Adrenal gland (tissue), 12 donors: ENCODE data around the gene CHTF18. TPM values are rescaled to one million over a fixed set of nuclear protein-coding genes. Genes with fewer than 3 reads are reported as not detected.
"Not testable (repeated sequence)": the region's sequence is repeated elsewhere in the genome, so short reads cannot be mapped to it uniquely, and the experiment has no call there.

Experiments
- DNase-seq, 7 donors: peaks; one replicate each; pipeline ENCODE4 v3.0.0-alpha.2; 2019 to 2020
- H3K27ac ChIP-seq, 5 donors: fragments of 200-600 bp; sonication (generic) in 4 of 5; 1 replicate in 3 of 5; 2 replicates in 2 of 5; pipeline versions ENCODE4 v1.5.1 to v1.8.0; 2016 to 2020; ENCODE audit warnings: mild to moderate bottlenecking in 1 of 5
- H3K27me3 ChIP-seq: fragments of 200-600 bp; 2 replicates; pipeline ENCODE4 v1.8.0; 2021
- H3K36me3 ChIP-seq, 2 donors: fragments of 200-600 bp; replicated peaks in 1 of 2; 1 replicate in 1 of 2; 2 replicates in 1 of 2; pipeline versions ENCODE4 v1.5.1 to v1.8.0; 2018 to 2022
- H3K4me1 ChIP-seq, 2 donors: fragments of 200-600 bp; replicated peaks in 1 of 2; 1 replicate in 1 of 2; 2 replicates in 1 of 2; pipeline versions ENCODE4 v1.5.1 to v1.8.0; 2018 to 2021
- H3K4me3 ChIP-seq, 4 donors: fragments of 200-600 bp; sonication (generic) in 3 of 4; one replicate each; pipeline ENCODE4 v1.5.1; 2016 to 2018
- H3K9me3 ChIP-seq, 3 donors: fragments of 200-600 bp; sonication (generic) in 1 of 3; replicated peaks in 1 of 3; 1 replicate in 2 of 3; 2 replicates in 1 of 3; pipeline versions ENCODE4 v1.5.1 to v1.8.0; 2016 to 2021
- POLR2A ChIP-seq, 2 donors: fragments of 450-650 bp; IDR thresholded peaks; one replicate each; pipeline ENCODE4 v1.6.1; 2017; ENCODE audit warnings: antibody characterized with exemption in 2 of 2, mild to moderate bottlenecking in 2 of 2, moderate library complexity in 1 of 2
- WGBS, 4 donors: extraction: QIAGEN DNeasy Blood & Tissue Kit in 2 of 4; methylation state at CpG; one replicate each; pipeline versions ENCODE4 v1.1.5 to v1.1.7; 2013 to 2017; 5-methylcytosine and 5-hydroxymethylcytosine counted together
- intact Hi-C, 2 donors: fragments of 100-400 bp; cut with DNase I; formaldehyde crosslinking; loops; one replicate each; pipeline versions ENCODE4 v1.14.1 to v1.15.0; 2022 to 2023
- polyA plus RNA-seq, 3 donors: library from polyadenylated mRNA; stranded (reverse); fragments of 200-250 nt in 2 of 3; fragments of 350-450 nt in 1 of 3; fragmentation: Illumina TruSeq in 1 of 3; extraction: RNeasy Lipid Tissue Mini Kit (QIAGEN cat#74804) in 1 of 3; gene quantifications; one replicate each; pipeline ENCODE4 v1.2.3, GENCODE V29; 2013 to 2014
- total RNA-seq, 9 donors: library from RNA; depleted of rRNA in 4 of 9; stranded (reverse); fragments of >200 nt in 4 of 9; fragments of 120-200 nt in 1 of 9; fragmentation: NEBNext Ultra II Directional in 1 of 9; extraction: Animal tissue kit (Norgen Biotek cat#: 25700) in 1 of 9; gene quantifications; one replicate each; pipeline versions ENCODE4 v1.1.0 to v1.2.4, GENCODE V29; 2013 to 2023
- TF ChIP-seq, protein P1 (sequence below), 6 experiments: fragments of 450-650 bp in 4 of 6; fragments of 200-600 bp in 2 of 6; sonication (generic) in 1 of 6; IDR thresholded peaks; 1 replicate in 5 of 6; 2 replicates in 1 of 6; pipeline versions ENCODE4 v1.5.1 to v1.8.0; 2016 to 2021; ENCODE audit warnings: antibody characterized with exemption in 6 of 6, mild to moderate bottlenecking in 2 of 6, moderate library complexity in 1 of 6
- donor health status: healthy with polysubstance abuse.
- donor health status: Bipolar disorder and iron deficiency.
- donor health status: DM: yes; HTN: yes; CAD: no.
- donor health status: DM: no; HTN: no; CAD: no.
- donor health status: DM: no; HTN: no; CAD: no.
- donor health status: DM: yes; HTN: yes; CAD: no.

The CHTF18 gene
- total and polyA plus RNA-seq, 12 donors: 0.29 to 69.8 (median 11.4) TPM

DNA sequence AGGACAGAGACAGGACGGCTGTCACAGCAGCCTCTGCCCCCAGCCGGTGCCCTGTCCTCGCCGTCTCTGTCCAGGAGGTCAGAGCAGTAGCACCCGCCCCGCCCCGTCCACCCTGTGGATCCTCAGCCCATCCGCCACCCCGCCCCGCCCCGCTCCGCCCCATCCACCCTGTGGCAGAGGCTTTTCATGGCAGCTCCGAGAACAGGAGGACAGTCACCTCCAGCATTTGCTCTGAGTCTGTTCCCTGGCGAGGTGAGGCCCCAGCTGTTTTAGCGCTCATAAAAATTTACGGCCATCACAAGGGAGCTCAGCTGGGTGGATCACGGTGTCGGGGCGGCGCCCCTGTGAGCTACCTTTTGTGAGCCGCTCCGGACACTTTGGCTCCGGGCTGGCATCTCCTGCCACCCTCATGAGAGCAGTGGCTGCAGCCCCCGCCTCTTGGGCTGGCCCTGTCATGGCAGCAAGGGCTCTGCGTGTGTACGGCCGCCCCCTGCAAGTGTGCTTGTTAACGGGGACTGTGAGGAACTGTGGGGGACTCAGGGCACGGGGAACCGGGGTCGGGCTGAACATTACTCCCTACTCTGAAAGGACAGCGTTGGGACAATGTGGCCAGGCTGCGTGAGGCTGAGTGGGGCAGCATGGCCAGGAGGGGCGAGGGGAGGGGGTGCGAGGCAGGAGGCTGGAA lies 44.4 kb downstream of the CHTF18 start:
- DNase-seq: no peak
- no peak overlapping the region for H3K4me3 ChIP-seq
- H3K27ac ChIP-seq: no peak overlapping the region
- H3K27me3 ChIP-seq: no peaks in the 10 kb centered on the region
- H3K4me1 ChIP-seq: no peaks in the 10 kb centered on the region
- H3K36me3 ChIP-seq: no peaks in the 10 kb centered on the region
- 67 to 84% (median 71%) methylated on average over 12 to 35 of the region's 35 CpGs for WGBS, 4 donors
- intact Hi-C loops: no loop called here
- no peaks in the 10 kb centered on the region for H3K9me3 ChIP-seq
- no peak for TF ChIP-seq POLR2A (IDR thresholded peaks at IDR 0.05)
- TF ChIP-seq, protein P1, sequence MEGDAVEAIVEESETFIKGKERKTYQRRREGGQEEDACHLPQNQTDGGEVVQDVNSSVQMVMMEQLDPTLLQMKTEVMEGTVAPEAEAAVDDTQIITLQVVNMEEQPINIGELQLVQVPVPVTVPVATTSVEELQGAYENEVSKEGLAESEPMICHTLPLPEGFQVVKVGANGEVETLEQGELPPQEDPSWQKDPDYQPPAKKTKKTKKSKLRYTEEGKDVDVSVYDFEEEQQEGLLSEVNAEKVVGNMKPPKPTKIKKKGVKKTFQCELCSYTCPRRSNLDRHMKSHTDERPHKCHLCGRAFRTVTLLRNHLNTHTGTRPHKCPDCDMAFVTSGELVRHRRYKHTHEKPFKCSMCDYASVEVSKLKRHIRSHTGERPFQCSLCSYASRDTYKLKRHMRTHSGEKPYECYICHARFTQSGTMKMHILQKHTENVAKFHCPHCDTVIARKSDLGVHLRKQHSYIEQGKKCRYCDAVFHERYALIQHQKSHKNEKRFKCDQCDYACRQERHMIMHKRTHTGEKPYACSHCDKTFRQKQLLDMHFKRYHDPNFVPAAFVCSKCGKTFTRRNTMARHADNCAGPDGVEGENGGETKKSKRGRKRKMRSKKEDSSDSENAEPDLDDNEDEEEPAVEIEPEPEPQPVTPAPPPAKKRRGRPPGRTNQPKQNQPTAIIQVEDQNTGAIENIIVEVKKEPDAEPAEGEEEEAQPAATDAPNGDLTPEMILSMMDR (IDR thresholded peaks at IDR 0.05): no peak

DNA sequence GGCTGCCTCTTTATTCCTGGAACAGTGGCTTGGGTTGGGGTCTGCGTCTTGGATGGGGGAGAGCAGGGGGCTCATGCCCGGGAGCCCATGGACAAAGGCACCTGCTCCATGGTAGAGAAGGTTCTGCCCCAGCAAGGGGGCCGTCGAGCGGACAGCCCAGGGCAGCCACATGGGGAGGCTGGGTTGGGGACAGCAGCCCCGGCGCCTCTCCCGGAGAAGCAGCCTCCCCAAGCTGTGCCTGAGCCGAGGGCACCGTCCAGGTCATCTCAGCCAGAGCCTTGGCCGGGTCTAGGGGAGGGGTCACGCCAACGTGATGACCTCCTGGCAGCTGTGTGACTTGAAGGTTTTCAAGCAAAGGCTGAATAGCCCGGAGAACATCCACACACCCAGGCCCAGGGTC lies 45.0 kb downstream of the CHTF18 start:
- no peaks in the 10 kb centered on the region for H3K27me3 ChIP-seq
- intact Hi-C loops: no loop called here
- 80 to 88% (median 81%) methylated on average over 1 to 14 of the region's 14 CpGs for WGBS, 4 donors
- no peaks in the 10 kb centered on the region for H3K9me3 ChIP-seq
- H3K4me1 ChIP-seq: no peaks in the 10 kb centered on the region
- H3K36me3 ChIP-seq: no peaks in the 10 kb centered on the region
- no peak for DNase-seq
- no peak overlapping the region for H3K4me3 ChIP-seq
- H3K27ac ChIP-seq: no peak overlapping the region
- TF ChIP-seq, protein P1 (IDR thresholded peaks at IDR 0.05): no peak
- TF ChIP-seq POLR2A (IDR thresholded peaks at IDR 0.05): no peak

- H3K4me3 ChIP-seq: no peak overlapping the region
- H3K27ac ChIP-seq: no peak overlapping the region
- H3K27me3 ChIP-seq: peaks cover 5% of the 10 kb centered on the region
- no peaks in the 10 kb centered on the region for H3K36me3 ChIP-seq
- no peak for DNase-seq
- WGBS, 4 donors: 84 to 90% (median 87%) methylated on average over 3 to 10 of the region's 10 CpGs
- H3K9me3 ChIP-seq: no peaks in the 10 kb centered on the region
- no peaks in the 10 kb centered on the region for H3K4me1 ChIP-seq
- intact Hi-C loops: no loop called here
- TF ChIP-seq, protein P1 (IDR thresholded peaks at IDR 0.05): no peak
- TF ChIP-seq POLR2A (IDR thresholded peaks at IDR 0.05): no peak
Measured at GRCh38 chr16:835373-835772, 47.0 kb downstream of the CHTF18 start.

DNA sequence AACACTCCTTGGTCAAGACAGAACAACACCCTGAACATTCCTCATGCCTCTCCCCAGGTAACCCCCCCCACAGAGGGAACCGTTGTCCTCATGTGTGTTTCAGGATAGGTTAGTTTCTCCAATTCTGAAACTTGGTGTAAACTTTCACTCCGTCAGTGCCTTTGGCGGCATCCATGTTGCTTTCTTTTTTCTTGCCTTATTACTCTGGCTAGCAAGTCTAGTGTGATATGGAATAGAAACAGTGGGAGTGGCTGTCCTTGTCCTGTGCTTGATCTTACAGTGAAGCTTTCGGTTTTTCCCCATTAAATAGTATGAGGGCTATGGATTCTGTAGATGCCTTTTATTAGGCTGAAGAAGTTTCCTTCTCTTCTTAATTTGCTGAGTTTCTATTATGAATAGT lies 47.8 kb downstream of the CHTF18 start:
- intact Hi-C loops: no loop called here
- H3K4me3 ChIP-seq: no peak overlapping the region
- H3K27me3 ChIP-seq: peaks cover 8% of the 10 kb centered on the region
- no peak overlapping the region for H3K27ac ChIP-seq
- no peaks in the 10 kb centered on the region for H3K36me3 ChIP-seq
- no peak for DNase-seq
- H3K9me3 ChIP-seq: no peaks in the 10 kb centered on the region
- TF ChIP-seq, protein P1 (IDR thresholded peaks at IDR 0.05): no peak
- no peak for TF ChIP-seq POLR2A (IDR thresholded peaks at IDR 0.05)
- H3K4me1 ChIP-seq: no peaks in the 10 kb centered on the region
- WGBS, 4 donors: 86 to 95% (median 89%) methylated on average over 4 of the region's 4 CpGs

GRCh38 chr16:836822-837221 lies 48.4 kb downstream of the CHTF18 start:
- H3K27me3 ChIP-seq, H3K4me3 ChIP-seq, H3K27ac ChIP-seq, H3K4me1 ChIP-seq, intact Hi-C loops, DNase-seq, H3K36me3 ChIP-seq, H3K9me3 ChIP-seq: not testable (repeated sequence)
- WGBS, 4 donors: 87 to 95% (median 93%) methylated on average over 3 of the region's 3 CpGs
